Measurements from ENCODE around the gene PDCD1LG2.

The PDCD1LG2 gene

GRCh38 chr9:5611321-5612184 lies 101.2 kb downstream of the PDCD1LG2 start:
- DNase-seq (ENCODE audit: low read depth, low spot score), result no peak

DNA sequence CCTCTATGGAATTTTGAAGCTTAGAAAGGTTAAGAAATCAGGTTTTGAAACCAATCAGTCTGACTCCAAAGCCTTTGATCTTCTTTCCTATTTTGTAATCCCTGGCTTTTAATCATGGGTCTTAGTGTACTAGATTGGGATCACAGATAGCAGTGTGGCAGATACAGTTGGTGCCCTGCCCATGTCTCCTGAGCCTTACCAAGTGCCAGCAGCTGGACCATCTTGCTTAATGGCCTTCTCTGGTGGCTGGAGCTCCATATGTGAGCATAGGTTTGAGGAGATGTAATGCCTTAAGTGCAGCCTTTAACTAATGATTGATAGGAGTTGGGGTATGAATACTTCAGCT lies 101.8 kb downstream of the PDCD1LG2 start:
- DNase-seq (ENCODE audit: low read depth, low spot score), result no peak

DNA sequence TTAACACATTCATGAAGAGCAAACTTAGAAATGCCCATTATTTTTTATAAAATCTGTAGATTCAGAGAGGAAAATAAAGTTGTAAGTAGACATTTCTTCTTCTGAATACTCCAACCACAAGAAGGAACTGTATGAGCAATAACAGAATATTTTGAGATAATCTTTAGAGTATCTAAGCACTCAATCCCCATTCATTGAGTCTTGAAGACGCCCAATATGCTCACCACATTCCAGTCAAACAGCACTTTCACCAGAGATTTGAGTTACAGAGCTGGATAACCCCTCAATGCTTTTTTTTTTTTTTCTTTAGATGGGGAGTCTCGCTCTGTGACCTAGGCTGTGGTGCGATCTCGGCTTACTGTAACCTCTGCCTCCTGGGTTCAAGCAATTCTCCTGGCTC lies 103.9 kb downstream of the PDCD1LG2 start:
- no peak for DNase-seq (ENCODE audit: low read depth, low spot score)

DNA sequence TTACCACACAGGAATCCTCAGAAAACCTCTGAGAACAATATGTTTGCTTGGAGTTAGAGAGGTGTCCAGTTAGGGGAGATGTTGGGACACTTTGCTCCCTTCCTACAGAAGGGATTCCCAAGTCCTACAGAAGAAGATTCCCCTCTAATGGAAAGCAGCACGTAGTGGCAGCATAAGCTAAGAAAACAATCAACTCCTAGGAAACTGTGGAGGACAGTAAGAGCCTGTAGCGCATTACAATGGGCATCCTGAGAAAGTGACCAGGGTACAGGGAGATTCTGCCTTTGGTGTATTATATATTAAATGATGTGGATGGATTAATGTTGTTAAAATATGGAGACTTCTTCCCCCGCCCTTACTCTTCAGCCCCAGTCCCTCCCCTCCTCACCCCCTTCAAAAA lies 104.7 kb downstream of the PDCD1LG2 start:
- DNase-seq (ENCODE audit: low read depth, low spot score), result no peak

DNA sequence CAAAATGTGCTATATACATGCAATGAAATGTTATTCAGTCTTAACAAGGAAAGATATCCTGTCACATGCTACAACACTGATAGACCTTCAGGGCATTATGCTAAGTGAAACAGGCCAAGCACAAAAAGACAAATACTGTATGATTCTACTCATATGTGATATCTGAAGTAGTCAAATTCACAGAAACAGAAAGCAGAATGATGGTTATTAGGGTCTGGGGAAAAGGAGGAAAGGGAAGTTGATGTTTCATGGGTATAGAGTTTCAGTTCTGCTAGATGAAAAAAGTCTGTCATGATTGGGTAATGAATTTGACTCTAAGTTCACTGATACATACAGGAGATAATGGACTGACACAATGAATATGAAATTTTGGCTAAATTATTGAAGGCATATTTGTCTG lies 107.4 kb downstream of the PDCD1LG2 start:
- no peak for DNase-seq (ENCODE audit: low read depth, low spot score)

DNA sequence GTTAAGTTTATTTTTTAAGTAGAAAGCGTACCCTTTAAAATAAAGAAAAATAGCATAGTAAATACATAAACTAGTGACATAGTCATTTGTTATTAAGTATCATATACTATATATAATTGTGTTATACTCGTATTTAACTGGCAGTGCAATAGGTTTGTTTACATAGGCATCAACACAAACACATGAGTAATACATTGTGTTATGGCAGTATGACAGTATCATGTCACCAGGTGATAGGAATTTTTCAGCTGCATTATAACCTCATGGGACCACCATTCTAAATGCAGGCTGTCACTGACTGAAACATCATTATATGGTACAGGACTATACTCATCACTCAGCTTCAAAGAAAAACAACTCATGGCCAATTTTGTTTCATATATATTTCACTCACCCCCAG lies 110.2 kb downstream of the PDCD1LG2 start:
- DNase-seq (ENCODE audit: low read depth, low spot score), result no peak
